Esophagus (tissue), 2 donors: Measurements from ENCODE around the gene SH3GL1. TPM values are rescaled to one million over a fixed set of nuclear protein-coding genes. Genes with fewer than 3 reads are reported as not detected.

Experiments used
- H3K27ac ChIP-seq, 2 donors: one replicate each; pipeline ENCODE4 v1.5.1; 2013; ENCODE audit warnings: low read depth in 2 of 2, mild to moderate bottlenecking in 2 of 2, inconsistent platforms in 1 of 2, low read length in 1 of 2, moderate library complexity in 1 of 2
- H3K27me3 ChIP-seq, 2 donors: one replicate each; pipeline ENCODE4 v1.6.1; 2013; ENCODE audit warnings: low read length in 2 of 2, control low read depth in 1 of 2, mild to moderate bottlenecking in 1 of 2; ENCODE audit not compliant: insufficient read depth in 2 of 2, control insufficient read depth in 1 of 2
- H3K36me3 ChIP-seq, 2 donors: one replicate each; pipeline ENCODE4 v1.6.1; 2013; ENCODE audit warnings: low read length in 1 of 2; ENCODE audit not compliant: control insufficient read depth in 2 of 2, insufficient read depth in 2 of 2
- H3K4me1 ChIP-seq, 2 donors: one replicate each; pipeline ENCODE4 v1.6.1; 2013; ENCODE audit warnings: low read length in 1 of 2; ENCODE audit not compliant: control insufficient read depth in 2 of 2, insufficient read depth in 2 of 2
- H3K4me3 ChIP-seq, 2 donors: one replicate each; pipeline ENCODE4 v1.5.1; 2013; ENCODE audit warnings: low read length in 2 of 2, mild to moderate bottlenecking in 2 of 2, low read depth in 1 of 2, moderate library complexity in 1 of 2
- H3K9me3 ChIP-seq, 2 donors: one replicate each; pipeline ENCODE4 v1.6.1; 2013; ENCODE audit warnings: mild to moderate bottlenecking in 2 of 2, low read depth in 1 of 2, low read length in 1 of 2, moderate library complexity in 1 of 2; ENCODE audit not compliant: control insufficient read depth in 2 of 2, insufficient read depth in 1 of 2
- WGBS, 2 donors: extraction: QIAGEN DNeasy Blood & Tissue Kit; methylation state at CpG; one replicate each; pipeline ENCODE4 v1.1.7; 2013; 5-methylcytosine and 5-hydroxymethylcytosine counted together
- polyA plus RNA-seq, 2 donors: library from polyadenylated mRNA; stranded (reverse); fragments of 200-250 nt; gene quantifications; one replicate each; pipeline ENCODE4 v1.2.3, GENCODE V29; 2013
- donor health status: healthy with polysubstance abuse.
- donor health status: Bipolar disorder and iron deficiency.

SH3GL1 gene
- polyA plus RNA-seq, 2 donors: 123 to 242 TPM

DNA sequence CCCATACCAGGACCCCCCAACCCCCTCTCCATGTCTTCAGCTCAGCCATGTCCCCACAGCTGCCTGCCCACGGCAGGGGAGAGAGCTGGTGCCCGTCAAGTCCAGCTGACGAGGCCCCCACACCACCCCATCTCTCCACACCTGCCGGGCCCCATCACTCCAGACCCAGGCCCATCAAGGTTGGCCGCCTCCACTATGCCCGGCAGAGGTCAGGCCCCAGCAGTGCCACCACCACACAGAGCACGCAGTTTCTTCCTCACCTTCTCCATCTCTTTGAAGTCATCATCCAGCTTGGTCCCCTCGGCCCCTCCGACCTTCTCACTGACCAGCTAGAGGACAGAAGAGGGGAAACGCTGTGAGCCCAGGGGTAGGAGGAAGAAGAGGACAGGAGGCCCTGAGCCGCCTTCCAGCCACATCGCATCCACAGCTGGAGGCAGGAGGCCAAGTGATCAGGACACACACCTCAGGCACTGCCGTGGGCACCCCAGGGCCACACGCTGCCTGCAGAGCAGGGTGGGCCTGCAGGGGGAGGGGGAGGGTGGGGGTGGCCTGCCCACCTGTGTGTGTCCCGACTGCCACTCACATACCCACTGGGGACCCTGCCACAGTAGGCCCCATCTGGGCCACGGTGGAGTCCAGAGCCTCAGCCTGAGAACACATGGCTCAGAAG is 33.5 kb downstream of the SH3GL1 start:
- peaks cover 21 to 36% of the 10 kb centered on the region in 2 donors for H3K4me1 ChIP-seq
- no peaks in the 10 kb centered on the region for H3K27me3 ChIP-seq
- peak overlapping the region in 1 of 2 donors; percentile 3 for H3K27ac ChIP-seq
- no peaks in the 10 kb centered on the region for H3K9me3 ChIP-seq
- H3K4me3 ChIP-seq: no peak overlapping the region
- peaks cover 20 to 58% of the 10 kb centered on the region in 2 donors for H3K36me3 ChIP-seq
- 85 to 93% methylated on average over 16 of the region's 16 CpGs for WGBS, 2 donors

DNA sequence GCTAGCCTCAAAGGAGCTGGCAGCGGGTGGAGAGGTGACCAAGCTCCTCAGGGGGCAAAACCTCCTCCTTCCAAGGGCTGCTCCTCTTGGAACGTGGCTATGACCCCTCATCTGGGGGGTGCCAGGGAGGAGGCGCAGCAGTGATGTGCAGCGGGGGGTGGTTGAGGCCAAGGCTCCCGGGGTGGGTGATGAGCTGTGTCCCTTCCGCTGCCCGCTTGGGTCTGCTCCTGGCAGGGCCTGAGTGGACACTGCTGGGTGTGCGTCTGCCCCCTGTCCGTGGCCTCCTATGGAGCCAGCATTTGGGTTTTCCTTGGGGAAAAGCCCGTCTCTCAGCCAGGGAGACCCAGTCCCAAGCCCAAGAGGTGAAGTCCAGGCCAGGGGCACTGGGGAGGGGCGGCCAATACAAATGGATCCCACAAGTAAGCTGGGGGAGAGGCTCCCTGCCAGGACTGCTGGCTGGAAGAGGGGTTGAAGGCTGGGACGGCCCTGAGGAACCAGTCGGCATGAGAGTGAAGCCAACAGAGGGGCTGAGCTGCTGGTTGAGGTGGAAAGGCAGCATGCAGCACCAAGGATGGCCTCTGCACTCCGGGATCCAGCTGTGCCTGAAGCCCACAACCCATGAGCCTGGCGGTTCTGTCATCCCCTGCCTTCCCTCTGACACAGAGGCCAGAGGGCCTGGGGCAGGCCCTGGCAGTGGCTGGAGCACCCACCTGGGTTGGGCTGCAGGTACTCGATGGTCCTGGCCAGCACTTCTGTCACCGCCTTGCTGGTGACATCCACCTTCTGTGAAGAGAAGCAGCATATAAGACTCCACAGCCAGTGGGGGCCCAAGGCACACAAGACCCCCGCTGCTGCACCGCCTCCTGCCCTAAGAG is 34.3 kb downstream of the SH3GL1 start:
- Histone ChIP-seq H3K27ac (peak overlapping the region in 1 of 2 donors; percentile 9), H3K36me3 (peaks cover 24 to 63% of the 10 kb centered on the region in 2 donors), H3K9me3 (no peaks in the 10 kb centered on the region), H3K4me1 (peaks cover 14 to 36% of the 10 kb centered on the region in 2 donors), H3K27me3 (no peaks in the 10 kb centered on the region), H3K4me3 (no peak overlapping the region)
- 93% methylated on average over 19 of the region's 19 CpGs for WGBS, 2 donors

- H3K4me3 ChIP-seq: no peak overlapping the region
- no peaks in the 10 kb centered on the region for H3K9me3 ChIP-seq
- peak overlapping the region in 1 of 2 donors; percentile 34 for H3K27ac ChIP-seq
- WGBS, 2 donors: 84 to 88% methylated on average over 16 of the region's 16 CpGs
- H3K27me3 ChIP-seq: no peaks in the 10 kb centered on the region
- H3K36me3 ChIP-seq: peaks cover 29 to 70% of the 10 kb centered on the region in 2 donors
- H3K4me1 ChIP-seq: peaks cover 14 to 33% of the 10 kb centered on the region in 2 donors
Observed at GRCh38 chr19:4365341-4365740, 35.0 kb downstream of the SH3GL1 start.

DNA sequence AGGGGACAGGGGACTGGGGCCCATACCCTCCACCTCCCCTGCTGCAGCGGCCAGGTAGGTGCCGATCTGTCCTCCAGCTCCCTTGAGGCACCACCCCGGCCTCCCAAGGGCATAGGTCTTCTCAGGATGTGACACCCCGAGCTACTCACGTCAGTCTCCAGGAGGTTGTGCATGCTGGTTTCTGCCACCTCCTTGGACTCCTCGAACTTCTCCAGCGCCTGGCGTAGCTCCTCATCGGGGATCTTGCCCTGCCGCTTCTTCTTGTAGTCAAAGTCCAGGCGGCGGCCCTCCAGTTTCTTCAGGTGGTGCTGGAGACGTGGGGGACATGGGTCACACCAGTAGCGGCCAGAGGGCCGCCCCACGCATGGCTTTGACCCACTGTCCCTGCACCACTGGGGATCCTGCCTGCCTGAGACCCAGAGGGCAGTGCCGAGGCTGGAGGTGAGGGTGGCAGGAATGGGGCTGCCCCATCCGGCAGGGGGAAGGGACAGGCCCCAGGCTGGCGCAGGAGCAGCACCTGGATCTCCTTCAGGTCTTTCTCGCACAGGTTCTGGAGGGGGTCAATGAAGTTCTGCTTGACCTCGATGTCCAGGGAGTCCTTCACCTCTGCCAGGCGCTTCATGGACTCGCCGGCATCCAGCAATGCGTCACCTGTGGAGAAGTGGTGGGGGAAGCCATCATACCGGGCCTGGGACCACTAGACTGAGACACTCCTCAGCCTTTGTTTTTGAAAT is 36.6 kb downstream of the SH3GL1 start:
- 91% methylated on average over 25 to 26 of the region's 26 CpGs for WGBS, 2 donors
- Histone ChIP-seq H3K9me3 (no peaks in the 10 kb centered on the region), H3K27me3 (no peaks in the 10 kb centered on the region), H3K36me3 (peaks cover 30 to 83% of the 10 kb centered on the region in 2 donors), H3K4me1 (peaks cover 9 to 21% of the 10 kb centered on the region in 2 donors), H3K4me3 (no peak overlapping the region), H3K27ac (no peak overlapping the region)

GRCh38 chr19:4362831-4363545 is 37.4 kb downstream of the SH3GL1 start:
- peaks cover 5 to 15% of the 10 kb centered on the region in 2 donors for H3K4me1 ChIP-seq
- H3K9me3 ChIP-seq: no peaks in the 10 kb centered on the region
- H3K27me3 ChIP-seq: no peaks in the 10 kb centered on the region
- peaks cover 30 to 84% of the 10 kb centered on the region in 2 donors for H3K36me3 ChIP-seq
- WGBS, 2 donors: 77 to 80% methylated on average over 21 to 22 of the region's 22 CpGs
- H3K27ac ChIP-seq: no peak overlapping the region
- no peak overlapping the region for H3K4me3 ChIP-seq

- Histone ChIP-seq H3K4me1 (peaks cover 0 to 8% of the 10 kb centered on the region in 2 donors), H3K27ac (no peak overlapping the region), H3K36me3 (peaks cover 26 to 81% of the 10 kb centered on the region in 2 donors), H3K27me3 (no peaks in the 10 kb centered on the region), H3K9me3 (no peaks in the 10 kb centered on the region), H3K4me3 (no peak overlapping the region)
- WGBS, 2 donors: 86 to 88% methylated on average over 32 of the region's 32 CpGs
Observed at GRCh38 chr19:4362101-4362828, 38.1 kb downstream of the SH3GL1 start.

- Histone ChIP-seq H3K9me3 (no peaks in the 10 kb centered on the region), H3K27ac (peak overlapping the region; percentile 12 to 51), H3K4me1 (peaks cover 0 to 8% of the 10 kb centered on the region in 2 donors), H3K36me3 (peaks cover 26 to 77% of the 10 kb centered on the region in 2 donors), H3K27me3 (no peaks in the 10 kb centered on the region), H3K4me3 (no peak overlapping the region)
- WGBS, 2 donors: 86% methylated on average over 49 to 50 of the region's 50 CpGs
Observed at GRCh38 chr19:4361152-4362046, 38.9 kb downstream of the SH3GL1 start.

DNA sequence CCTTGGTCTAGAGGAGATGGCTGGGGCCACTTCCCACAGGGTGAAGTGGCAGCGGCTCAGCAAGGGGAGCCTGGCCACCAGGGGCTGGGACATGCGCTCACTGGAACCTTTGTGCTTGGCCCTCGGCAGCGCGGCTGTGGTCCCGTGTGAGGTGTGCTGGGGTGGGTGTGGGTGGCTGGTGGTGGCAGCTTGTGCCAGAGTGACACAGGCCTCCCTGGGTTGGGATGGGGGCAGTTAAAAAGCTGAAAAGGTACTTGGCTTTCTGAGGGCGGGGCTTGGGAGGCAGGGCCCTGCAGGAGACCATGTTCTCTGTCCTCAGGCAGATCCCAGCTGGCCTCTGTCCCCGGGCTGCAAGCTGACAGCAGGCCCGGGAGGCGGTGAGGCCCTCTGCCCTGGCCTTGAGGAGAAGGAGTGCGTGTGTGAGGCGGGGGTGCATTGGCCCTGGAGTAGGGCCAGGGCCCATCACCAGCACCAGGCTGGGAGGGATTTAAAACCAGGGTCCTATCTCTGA is 39.7 kb downstream of the SH3GL1 start:
- peak overlapping the region in 1 of 2 donors; percentile 51 for H3K27ac ChIP-seq
- no peaks in the 10 kb centered on the region for H3K9me3 ChIP-seq
- 60 to 67% methylated on average over 12 of the region's 12 CpGs for WGBS, 2 donors
- H3K27me3 ChIP-seq: no peaks in the 10 kb centered on the region
- peaks cover 0 to 7% of the 10 kb centered on the region in 2 donors for H3K4me1 ChIP-seq
- no peak overlapping the region for H3K4me3 ChIP-seq
- peaks cover 26 to 74% of the 10 kb centered on the region in 2 donors for H3K36me3 ChIP-seq
